ENCODE results near the gene NADK. TPM values are rescaled to one million over a fixed set of nuclear protein-coding genes. Genes with fewer than 3 reads are reported as not detected.
A peak's percentile ranks its signal among the peaks of the same experiment; 100 is the strongest.

The NADK gene
- total RNA-seq: 25.9 TPM

GRCh38 chr1:1777950-1778662, at the start of gene NADK:
TSS of gene NADK (minus strand) at chr1:1778470. CDS start at chr1:1765406, 13,064 bp downstream.
- peak; percentile 66 to 73 (median 72) for DNase-seq (ENCODE audit: low read depth in 2 of 3, low spot score in 2 of 3)

- DNase-seq (ENCODE audit: low read depth in 2 of 3, low spot score in 2 of 3): no peak
These were observed 49.0 kb upstream of the NADK start for GRCh38 chr1:1827089-1827848.

- no peak for DNase-seq (ENCODE audit: low read depth in 2 of 3, low spot score in 2 of 3)
These were observed 48.3 kb upstream of the NADK start for GRCh38 chr1:1826356-1827088.

- DNase-seq (ENCODE audit: low read depth in 2 of 3, low spot score in 2 of 3): no peak
These were observed 46.9 kb upstream of the NADK start for GRCh38 chr1:1825217-1825616.

- no peak for DNase-seq (ENCODE audit: low read depth in 2 of 3, low spot score in 2 of 3)
These were observed 41.5 kb upstream of the NADK start for GRCh38 chr1:1819762-1820161.

- DNase-seq (ENCODE audit: low read depth in 2 of 3, low spot score in 2 of 3): no peak
These were observed 39.0 kb upstream of the NADK start for GRCh38 chr1:1817221-1817620.

- DNase-seq (ENCODE audit: low read depth in 2 of 3, low spot score in 2 of 3): no peak
These were observed 37.5 kb upstream of the NADK start for GRCh38 chr1:1815606-1816281.

- DNase-seq (ENCODE audit: low read depth in 2 of 3, low spot score in 2 of 3): no peak
These were observed 31.2 kb upstream of the NADK start for GRCh38 chr1:1809489-1809888.

GRCh38 chr1:1808206-1808605, 29.9 kb upstream of the NADK start:
- DNase-seq (ENCODE audit: low read depth in 2 of 3, low spot score in 2 of 3): no peak

- DNase-seq (ENCODE audit: low read depth in 2 of 3, low spot score in 2 of 3): no peak
These were observed 28.6 kb upstream of the NADK start for GRCh38 chr1:1806890-1807289.

GRCh38 chr1:1804301-1804700, 26.0 kb upstream of the NADK start:
- no peak for DNase-seq (ENCODE audit: low read depth in 2 of 3, low spot score in 2 of 3)

GRCh38 chr1:1802871-1803270, 24.6 kb upstream of the NADK start:
- no peak for DNase-seq (ENCODE audit: low read depth in 2 of 3, low spot score in 2 of 3)

GRCh38 chr1:1799716-1800115, 21.4 kb upstream of the NADK start:
- no peak for DNase-seq (ENCODE audit: low read depth in 2 of 3, low spot score in 2 of 3)

- DNase-seq (ENCODE audit: low read depth in 2 of 3, low spot score in 2 of 3): no peak
These were observed 19.6 kb upstream of the NADK start for GRCh38 chr1:1797731-1798341.

- no peak for DNase-seq (ENCODE audit: low read depth in 2 of 3, low spot score in 2 of 3)
These were observed 18.2 kb upstream of the NADK start for GRCh38 chr1:1796466-1796865.

GRCh38 chr1:1794999-1795398, 16.7 kb upstream of the NADK start:
- no peak for DNase-seq (ENCODE audit: low read depth in 2 of 3, low spot score in 2 of 3)

GRCh38 chr1:1793481-1794244, 15.4 kb upstream of the NADK start:
- DNase-seq (ENCODE audit: low read depth in 2 of 3, low spot score in 2 of 3): no peak

GRCh38 chr1:1788646-1789431, 10.6 kb upstream of the NADK start:
- DNase-seq (ENCODE audit: low read depth in 2 of 3, low spot score in 2 of 3): peak in 1 of 3 donors; percentile 41

- DNase-seq (ENCODE audit: low read depth in 2 of 3, low spot score in 2 of 3): no peak
These were observed 9.9 kb upstream of the NADK start for GRCh38 chr1:1788136-1788535.

Data from hematopoietic multipotent progenitor cell (in vitro differentiated cells).